Thyroid gland (tissue), 4 donors: ENCODE results near the gene MINDY4B. TPM values are rescaled to one million over a fixed set of nuclear protein-coding genes. Genes with fewer than 3 reads are reported as not detected.

Source experiments
- DNase-seq, 2 donors: peaks; one replicate each; pipeline ENCODE4 v3.0.0-alpha.2; 2019
- H3K27ac ChIP-seq, 3 donors: fragments of 200-600 bp; sonication (generic); 1 replicate in 2 of 3; 2 replicates in 1 of 3; pipeline ENCODE4 v1.5.1; 2016 to 2019; ENCODE audit warnings: mild to moderate bottlenecking in 1 of 3, moderate library complexity in 1 of 3
- H3K27me3 ChIP-seq: fragments of 200-600 bp; sonication (generic); one replicate; pipeline ENCODE4 v1.5.1; 2019
- H3K36me3 ChIP-seq, 2 donors: fragments of 200-600 bp; sonication (generic); one replicate each; pipeline ENCODE4 v1.5.1; 2016 to 2019
- H3K4me1 ChIP-seq, 2 donors: fragments of 200-600 bp; sonication (generic); one replicate each; pipeline ENCODE4 v1.5.1; 2017 to 2019
- H3K4me3 ChIP-seq, 3 donors: fragments of 200-600 bp; sonication (generic); replicated peaks in 1 of 3; 1 replicate in 2 of 3; 2 replicates in 1 of 3; pipeline ENCODE4 v1.5.1; 2016; ENCODE audit warnings: mild to moderate bottlenecking in 1 of 3
- H3K9me3 ChIP-seq: fragments of 200-600 bp; sonication (generic); one replicate; pipeline ENCODE4 v1.5.1; 2017
- CTCF ChIP-seq, 6 experiments: fragments of 200-600 bp in 3 of 6; fragments of 450-650 bp in 3 of 6; sonication (generic) in 3 of 6; IDR thresholded peaks; one replicate each; pipeline ENCODE4 v1.5.1; 2016 to 2019; ENCODE audit warnings: antibody characterized with exemption in 6 of 6, mild to moderate bottlenecking in 2 of 6, inconsistent platforms in 1 of 6, moderate library complexity in 1 of 6
- POLR2A ChIP-seq, 2 donors: fragments of 450-650 bp; IDR thresholded peaks; one replicate each; pipeline ENCODE4 v1.6.1; 2017; ENCODE audit warnings: antibody characterized with exemption in 2 of 2, mild to moderate bottlenecking in 2 of 2, moderate library complexity in 1 of 2
- WGBS, 2 donors: methylation state at CpG; one replicate each; pipeline ENCODE4 v1.1.5; 2017; 5-methylcytosine and 5-hydroxymethylcytosine counted together
- intact Hi-C: fragments of 100-400 bp; cut with DNase I; formaldehyde crosslinking; loops from one replicate; pipeline ENCODE4 v1.15.1; 2023
- total RNA-seq, 4 donors: library from RNA; depleted of rRNA; stranded (reverse); fragments of >200 nt; gene quantifications; one replicate each; pipeline ENCODE4 v1.2.3, GENCODE V29; 2016

Gene MINDY4B
- total RNA-seq, 4 donors from 2014 or later = not detected

GRCh38 chr3:150878996-150879575, 26.2 kb downstream of the MINDY4B start:
- intact Hi-C loops = no loop called here
- Histone ChIP-seq H3K27me3 (no peaks in the 10 kb centered on the region), H3K27ac (peak overlapping the region in 2 of 3 donors; percentile 35 to 44), H3K4me1 (peaks cover 16 to 36% of the 10 kb centered on the region in 2 donors), H3K4me3 (no peak overlapping the region), H3K36me3 (no peaks in the 10 kb centered on the region), H3K9me3 (no peaks in the 10 kb centered on the region)
- WGBS, 2 donors = 49 to 64% methylated on average over 2 of the region's 2 CpGs
- peak; percentile 45 to 53 for DNase-seq
- no peak for TF ChIP-seq CTCF (IDR thresholded peaks at IDR 0.05)
- TF ChIP-seq POLR2A (IDR thresholded peaks at IDR 0.05) = no peak

GRCh38 chr3:150878290-150878689, 26.9 kb downstream of the MINDY4B start:
- TF ChIP-seq CTCF (IDR thresholded peaks at IDR 0.05) = no peak
- no peak for TF ChIP-seq POLR2A (IDR thresholded peaks at IDR 0.05)
- Histone ChIP-seq H3K27me3 (no peaks in the 10 kb centered on the region), H3K4me1 (peaks cover 16 to 36% of the 10 kb centered on the region in 2 donors), H3K36me3 (no peaks in the 10 kb centered on the region), H3K9me3 (no peaks in the 10 kb centered on the region), H3K27ac (no peak overlapping the region), H3K4me3 (no peak overlapping the region)
- no peak for DNase-seq
- WGBS, 2 donors = 96 to 98% methylated on average over 1 of the region's 1 CpG
- intact Hi-C loops = no loop called here

GRCh38 chr3:150877303-150877702, 27.9 kb downstream of the MINDY4B start:
- intact Hi-C loops = no loop called here
- WGBS, 2 donors = 89 to 97% methylated on average over 3 of the region's 3 CpGs

GRCh38 chr3:150876611-150877265, 28.5 kb downstream of the MINDY4B start:
- intact Hi-C loops = no loop called here
- no peak for TF ChIP-seq CTCF (IDR thresholded peaks at IDR 0.05)
- Histone ChIP-seq H3K36me3 (no peaks in the 10 kb centered on the region), H3K4me3 (no peak overlapping the region), H3K4me1 (peaks cover 16 to 36% of the 10 kb centered on the region in 2 donors), H3K27ac (peak overlapping the region in 1 of 3 donors; percentile 51), H3K9me3 (no peaks in the 10 kb centered on the region), H3K27me3 (no peaks in the 10 kb centered on the region)
- no peak for DNase-seq
- 89 to 93% methylated on average over 6 of the region's 6 CpGs for WGBS, 2 donors

More at GRCh38 chr3:150877303-150877702, 27.9 kb downstream of the MINDY4B start:
- Histone ChIP-seq H3K4me3 (no peak overlapping the region), H3K4me1 (peaks cover 16 to 36% of the 10 kb centered on the region in 2 donors), H3K36me3 (no peaks in the 10 kb centered on the region), H3K27me3 (no peaks in the 10 kb centered on the region), H3K9me3 (no peaks in the 10 kb centered on the region), H3K27ac (no peak overlapping the region)
- DNase-seq = no peak
- TF ChIP-seq CTCF (IDR thresholded peaks at IDR 0.05) (no peak), POLR2A (IDR thresholded peaks at IDR 0.05) (no peak)

- Histone ChIP-seq H3K4me3 (no peak overlapping the region), H3K27me3 (no peaks in the 10 kb centered on the region), H3K27ac (peak overlapping the region; percentile 35 to 51 (median 44)), H3K4me1 (peaks cover 16 to 41% of the 10 kb centered on the region in 2 donors), H3K9me3 (no peaks in the 10 kb centered on the region), H3K36me3 (no peaks in the 10 kb centered on the region)
- peak; percentile 38 to 52 for DNase-seq
- 17 to 40% methylated on average over 2 of the region's 2 CpGs for WGBS, 2 donors
- intact Hi-C loops = no loop called here
- TF ChIP-seq POLR2A (IDR thresholded peaks at IDR 0.05) (no peak), CTCF (IDR thresholded peaks at IDR 0.05) (no peak)
Observed at GRCh38 chr3:150875548-150875947, 29.7 kb downstream of the MINDY4B start.
